ENCODE data around the gene HYDIN. TPM values are rescaled to one million over a fixed set of nuclear protein-coding genes. Genes with fewer than 3 reads are reported as not detected.
"Not testable (repeated sequence)": the region's sequence is repeated elsewhere in the genome, so short reads cannot be mapped to it uniquely, and the experiment has no call there.

The HYDIN gene
- total and polyA plus RNA-seq, 4 donors = 2.4 to 43.3 (median 18.9) TPM

GRCh38 chr16:71109656-71110208 lies 120.8 kb downstream of the HYDIN start:
- not testable (repeated sequence) for H3K36me3 ChIP-seq (ENCODE audit: control insufficient read depth in 4 of 4, insufficient read depth in 4 of 4, low read length in 4 of 4); H3K27me3 ChIP-seq (ENCODE audit: control insufficient read depth in 3 of 3, insufficient read depth in 3 of 3, low read length in 2 of 3); ATAC-seq (ENCODE audit: insufficient read depth, low FRiP score); H3K4me1 ChIP-seq (ENCODE audit: control insufficient read depth in 5 of 5, insufficient read depth in 5 of 5, low read length in 5 of 5); H3K9ac ChIP-seq (ENCODE audit: insufficient read depth in 1 of 2, low read length in 2 of 2); H3K4me3 ChIP-seq; H3K27ac ChIP-seq (ENCODE audit: low read depth in 1 of 2, low read length in 1 of 2); H3K9me3 ChIP-seq (ENCODE audit: control insufficient read depth in 4 of 4, insufficient read depth in 3 of 4, low read length in 3 of 4); DNase-seq
- WGBS, 2 donors = 44 to 57% methylated on average over 1 of the region's 3 CpGs

GRCh38 chr16:71105881-71106280 lies 124.6 kb downstream of the HYDIN start:
- not testable (repeated sequence) for H3K36me3 ChIP-seq (ENCODE audit: control insufficient read depth in 4 of 4, insufficient read depth in 4 of 4, low read length in 4 of 4); H3K9ac ChIP-seq (ENCODE audit: insufficient read depth in 1 of 2, low read length in 2 of 2); H3K4me1 ChIP-seq (ENCODE audit: control insufficient read depth in 5 of 5, insufficient read depth in 5 of 5, low read length in 5 of 5); H3K27ac ChIP-seq (ENCODE audit: low read depth in 1 of 2, low read length in 1 of 2); ATAC-seq (ENCODE audit: insufficient read depth, low FRiP score); H3K27me3 ChIP-seq (ENCODE audit: control insufficient read depth in 3 of 3, insufficient read depth in 3 of 3, low read length in 2 of 3); H3K9me3 ChIP-seq (ENCODE audit: control insufficient read depth in 4 of 4, insufficient read depth in 3 of 4, low read length in 3 of 4); H3K4me3 ChIP-seq; DNase-seq

- DNase-seq; H3K4me3 ChIP-seq; H3K9ac ChIP-seq (ENCODE audit: insufficient read depth in 1 of 2, low read length in 2 of 2); H3K9me3 ChIP-seq (ENCODE audit: control insufficient read depth in 4 of 4, insufficient read depth in 3 of 4, low read length in 3 of 4); H3K4me1 ChIP-seq (ENCODE audit: control insufficient read depth in 5 of 5, insufficient read depth in 5 of 5, low read length in 5 of 5); H3K36me3 ChIP-seq (ENCODE audit: control insufficient read depth in 4 of 4, insufficient read depth in 4 of 4, low read length in 4 of 4); H3K27ac ChIP-seq (ENCODE audit: low read depth in 1 of 2, low read length in 1 of 2); H3K27me3 ChIP-seq (ENCODE audit: control insufficient read depth in 3 of 3, insufficient read depth in 3 of 3, low read length in 2 of 3); ATAC-seq (ENCODE audit: insufficient read depth, low FRiP score): not testable (repeated sequence)
- 94% methylated on average over 3 to 4 of the region's 6 CpGs for WGBS, 2 donors
Measured at GRCh38 chr16:71083573-71083972, 146.9 kb downstream of the HYDIN start.

GRCh38 chr16:71080777-71081176 lies 149.7 kb downstream of the HYDIN start:
- ATAC-seq (ENCODE audit: insufficient read depth, low FRiP score); H3K4me3 ChIP-seq; DNase-seq; H3K27ac ChIP-seq (ENCODE audit: low read depth in 1 of 2, low read length in 1 of 2); H3K36me3 ChIP-seq (ENCODE audit: control insufficient read depth in 4 of 4, insufficient read depth in 4 of 4, low read length in 4 of 4); H3K9ac ChIP-seq (ENCODE audit: insufficient read depth in 1 of 2, low read length in 2 of 2); H3K27me3 ChIP-seq (ENCODE audit: control insufficient read depth in 3 of 3, insufficient read depth in 3 of 3, low read length in 2 of 3); H3K9me3 ChIP-seq (ENCODE audit: control insufficient read depth in 4 of 4, insufficient read depth in 3 of 4, low read length in 3 of 4); H3K4me1 ChIP-seq (ENCODE audit: control insufficient read depth in 5 of 5, insufficient read depth in 5 of 5, low read length in 5 of 5): not testable (repeated sequence)
- 45 to 62% methylated on average over 1 of the region's 1 CpG for WGBS, 2 donors

GRCh38 chr16:71080262-71080661 lies 150.3 kb downstream of the HYDIN start:
- not testable (repeated sequence) for H3K4me1 ChIP-seq (ENCODE audit: control insufficient read depth in 5 of 5, insufficient read depth in 5 of 5, low read length in 5 of 5); DNase-seq; H3K36me3 ChIP-seq (ENCODE audit: control insufficient read depth in 4 of 4, insufficient read depth in 4 of 4, low read length in 4 of 4); H3K9me3 ChIP-seq (ENCODE audit: control insufficient read depth in 4 of 4, insufficient read depth in 3 of 4, low read length in 3 of 4); H3K27me3 ChIP-seq (ENCODE audit: control insufficient read depth in 3 of 3, insufficient read depth in 3 of 3, low read length in 2 of 3); H3K27ac ChIP-seq (ENCODE audit: low read depth in 1 of 2, low read length in 1 of 2); H3K4me3 ChIP-seq; ATAC-seq (ENCODE audit: insufficient read depth, low FRiP score); H3K9ac ChIP-seq (ENCODE audit: insufficient read depth in 1 of 2, low read length in 2 of 2)
- 40 to 67% methylated on average over 1 of the region's 1 CpG for WGBS, 2 donors

- not testable (repeated sequence) for H3K9ac ChIP-seq (ENCODE audit: insufficient read depth in 1 of 2, low read length in 2 of 2); H3K36me3 ChIP-seq (ENCODE audit: control insufficient read depth in 4 of 4, insufficient read depth in 4 of 4, low read length in 4 of 4); DNase-seq; H3K4me1 ChIP-seq (ENCODE audit: control insufficient read depth in 5 of 5, insufficient read depth in 5 of 5, low read length in 5 of 5); H3K4me3 ChIP-seq; H3K27ac ChIP-seq (ENCODE audit: low read depth in 1 of 2, low read length in 1 of 2); ATAC-seq (ENCODE audit: insufficient read depth, low FRiP score); H3K9me3 ChIP-seq (ENCODE audit: control insufficient read depth in 4 of 4, insufficient read depth in 3 of 4, low read length in 3 of 4); H3K27me3 ChIP-seq (ENCODE audit: control insufficient read depth in 3 of 3, insufficient read depth in 3 of 3, low read length in 2 of 3)
- WGBS, 2 donors = no CpG with 5 or more reads among the region's 1 CpG
Measured at GRCh38 chr16:71070651-71071050, 159.9 kb downstream of the HYDIN start.

GRCh38 chr16:71069842-71070241 lies 160.7 kb downstream of the HYDIN start:
- not testable (repeated sequence) for H3K4me1 ChIP-seq (ENCODE audit: control insufficient read depth in 5 of 5, insufficient read depth in 5 of 5, low read length in 5 of 5); H3K27ac ChIP-seq (ENCODE audit: low read depth in 1 of 2, low read length in 1 of 2); H3K4me3 ChIP-seq; ATAC-seq (ENCODE audit: insufficient read depth, low FRiP score); DNase-seq; H3K9me3 ChIP-seq (ENCODE audit: control insufficient read depth in 4 of 4, insufficient read depth in 3 of 4, low read length in 3 of 4); H3K9ac ChIP-seq (ENCODE audit: insufficient read depth in 1 of 2, low read length in 2 of 2); H3K27me3 ChIP-seq (ENCODE audit: control insufficient read depth in 3 of 3, insufficient read depth in 3 of 3, low read length in 2 of 3); H3K36me3 ChIP-seq (ENCODE audit: control insufficient read depth in 4 of 4, insufficient read depth in 4 of 4, low read length in 4 of 4)
- 89 to 96% methylated on average over 4 of the region's 4 CpGs for WGBS, 2 donors

GRCh38 chr16:71053897-71054609 lies 176.5 kb downstream of the HYDIN start:
- not testable (repeated sequence) for H3K36me3 ChIP-seq (ENCODE audit: control insufficient read depth in 4 of 4, insufficient read depth in 4 of 4, low read length in 4 of 4); H3K27ac ChIP-seq (ENCODE audit: low read depth in 1 of 2, low read length in 1 of 2); ATAC-seq (ENCODE audit: insufficient read depth, low FRiP score); H3K9me3 ChIP-seq (ENCODE audit: control insufficient read depth in 4 of 4, insufficient read depth in 3 of 4, low read length in 3 of 4); H3K4me3 ChIP-seq; H3K4me1 ChIP-seq (ENCODE audit: control insufficient read depth in 5 of 5, insufficient read depth in 5 of 5, low read length in 5 of 5); H3K27me3 ChIP-seq (ENCODE audit: control insufficient read depth in 3 of 3, insufficient read depth in 3 of 3, low read length in 2 of 3); H3K9ac ChIP-seq (ENCODE audit: insufficient read depth in 1 of 2, low read length in 2 of 2); DNase-seq
- 85 to 86% methylated on average over 3 of the region's 3 CpGs for WGBS, 2 donors
